Fibroblast of pulmonary artery (primary cell): ENCODE results near the gene FHIT.

Experiments
- DNase-seq: peaks from one replicate; pipeline ENCODE4 v3.0.0-alpha.2; 2010; ENCODE audit warnings: low read depth
- H3K4me3 ChIP-seq: replicated peaks from 2 replicates; pipeline ENCODE4 v1.5.1; 2011; ENCODE audit warnings: low read depth, mild to moderate bottlenecking, control low read depth, low read length, moderate library complexity
- TF ChIP-seq, protein P1 (sequence below): IDR thresholded peaks from 2 replicates; pipeline ENCODE4 v1.5.1; 2011; ENCODE audit warnings: mild to moderate bottlenecking, control low read depth, low read length, inconsistent platforms; ENCODE audit errors: missing control alignments

The FHIT gene

DNA sequence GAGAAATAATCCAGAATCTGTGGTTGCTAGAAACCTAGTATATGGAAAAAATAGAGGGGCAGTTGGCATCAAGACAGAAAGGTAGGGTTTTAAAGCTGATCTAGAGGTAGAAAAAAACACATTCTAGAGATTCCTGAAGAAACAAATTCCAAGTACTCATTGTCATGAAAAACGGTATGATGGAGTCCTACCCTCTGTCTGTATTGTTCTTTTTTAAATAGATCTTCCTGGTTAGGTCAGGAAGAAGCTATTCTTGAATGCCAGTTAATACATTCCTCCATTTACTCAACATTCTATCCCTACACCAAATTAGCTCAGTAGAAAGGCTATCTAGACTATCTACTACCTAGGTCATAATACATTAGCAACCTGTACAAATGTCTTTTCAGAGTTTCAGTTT, 364.7 kb downstream of the FHIT start:
- TF ChIP-seq, protein P1, sequence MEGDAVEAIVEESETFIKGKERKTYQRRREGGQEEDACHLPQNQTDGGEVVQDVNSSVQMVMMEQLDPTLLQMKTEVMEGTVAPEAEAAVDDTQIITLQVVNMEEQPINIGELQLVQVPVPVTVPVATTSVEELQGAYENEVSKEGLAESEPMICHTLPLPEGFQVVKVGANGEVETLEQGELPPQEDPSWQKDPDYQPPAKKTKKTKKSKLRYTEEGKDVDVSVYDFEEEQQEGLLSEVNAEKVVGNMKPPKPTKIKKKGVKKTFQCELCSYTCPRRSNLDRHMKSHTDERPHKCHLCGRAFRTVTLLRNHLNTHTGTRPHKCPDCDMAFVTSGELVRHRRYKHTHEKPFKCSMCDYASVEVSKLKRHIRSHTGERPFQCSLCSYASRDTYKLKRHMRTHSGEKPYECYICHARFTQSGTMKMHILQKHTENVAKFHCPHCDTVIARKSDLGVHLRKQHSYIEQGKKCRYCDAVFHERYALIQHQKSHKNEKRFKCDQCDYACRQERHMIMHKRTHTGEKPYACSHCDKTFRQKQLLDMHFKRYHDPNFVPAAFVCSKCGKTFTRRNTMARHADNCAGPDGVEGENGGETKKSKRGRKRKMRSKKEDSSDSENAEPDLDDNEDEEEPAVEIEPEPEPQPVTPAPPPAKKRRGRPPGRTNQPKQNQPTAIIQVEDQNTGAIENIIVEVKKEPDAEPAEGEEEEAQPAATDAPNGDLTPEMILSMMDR = no peak
- no peak for DNase-seq
- H3K4me3 ChIP-seq = no peak overlapping the region

DNA sequence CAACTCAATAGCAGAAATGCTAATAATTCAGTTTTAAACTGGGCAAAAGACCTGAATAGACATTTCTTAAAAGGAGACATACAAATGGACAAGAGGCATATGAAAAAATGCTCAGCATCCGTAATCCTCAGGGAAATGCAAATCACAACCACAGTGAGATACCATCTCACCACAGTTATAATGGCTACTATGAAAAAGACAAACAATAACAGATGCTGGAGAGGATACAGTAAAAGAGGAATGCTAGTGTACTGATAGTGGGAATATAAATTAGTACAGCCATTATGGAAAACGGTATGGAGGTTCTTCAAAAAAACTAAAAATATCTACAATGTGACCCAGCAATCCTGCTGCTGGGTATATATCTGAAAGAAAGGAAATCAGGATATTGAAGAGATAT, 367.2 kb downstream of the FHIT start:
- no peak for DNase-seq
- TF ChIP-seq, protein P1 = no peak

DNA sequence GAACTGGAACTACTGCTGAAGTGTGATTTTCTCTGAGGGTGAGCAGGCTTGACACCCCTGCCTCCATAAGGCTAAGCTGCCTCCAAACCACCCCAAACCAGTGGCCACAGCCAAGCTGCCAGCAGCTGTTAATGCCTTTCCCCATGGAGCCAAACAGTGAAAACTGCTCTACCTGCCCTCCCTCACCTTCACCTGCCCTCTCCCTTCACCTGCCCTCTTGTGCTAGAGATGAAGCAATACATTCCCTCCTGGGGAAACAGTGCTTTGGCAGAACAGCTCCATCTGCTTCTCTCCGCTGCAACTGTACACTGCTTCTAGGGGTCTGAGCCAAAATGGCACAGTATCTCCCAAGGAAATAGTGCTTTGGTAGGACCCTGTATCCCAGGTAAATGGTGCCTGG, 374.1 kb downstream of the FHIT start:
- no peak overlapping the region for H3K4me3 ChIP-seq
- TF ChIP-seq, protein P1 = no peak
- no peak for DNase-seq

More for the DNA sequence above, 367.2 kb downstream of the FHIT start:
- no peak overlapping the region for H3K4me3 ChIP-seq

DNA sequence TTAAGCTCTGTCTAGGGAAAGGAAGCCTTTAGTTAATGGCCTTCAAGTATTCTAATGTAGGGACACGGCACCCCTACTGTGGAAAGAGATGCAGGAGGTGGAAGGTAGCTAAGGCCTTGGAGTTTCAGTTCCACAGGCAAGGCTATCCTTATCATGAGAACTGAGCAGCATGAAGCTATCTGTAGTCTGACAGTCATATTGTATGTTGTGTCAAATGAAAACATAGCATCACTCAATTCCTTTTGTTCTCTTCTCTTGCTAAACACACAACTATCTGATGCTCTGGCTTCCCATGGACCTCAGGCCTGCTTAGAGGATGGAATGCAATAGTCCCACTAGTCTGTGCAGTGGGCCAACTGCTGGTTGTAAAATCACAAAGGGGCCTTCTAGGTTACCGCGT, 380.9 kb downstream of the FHIT start:
- no peak overlapping the region for H3K4me3 ChIP-seq
- TF ChIP-seq, protein P1 = no peak
- no peak for DNase-seq

DNA sequence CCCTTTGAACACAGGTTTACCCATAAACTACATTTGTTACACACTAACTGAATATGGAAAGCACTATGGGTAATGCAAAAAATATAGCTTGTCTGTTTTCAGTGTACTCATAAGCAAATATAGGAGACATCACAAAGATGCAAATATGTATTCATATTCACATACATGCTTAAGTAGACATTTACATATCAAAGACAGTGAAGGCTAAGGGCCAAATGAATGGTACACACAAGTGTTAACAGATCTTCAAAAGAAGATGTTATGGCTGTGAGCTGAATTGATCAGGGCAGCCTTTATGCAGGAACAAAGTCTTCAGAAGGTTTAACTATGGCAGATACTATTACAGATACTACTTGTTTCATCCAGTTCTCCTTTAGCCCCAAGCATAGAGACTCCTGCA, 384.1 kb downstream of the FHIT start:
- DNase-seq = no peak
- H3K4me3 ChIP-seq = no peak overlapping the region
- TF ChIP-seq, protein P1 = no peak

DNA sequence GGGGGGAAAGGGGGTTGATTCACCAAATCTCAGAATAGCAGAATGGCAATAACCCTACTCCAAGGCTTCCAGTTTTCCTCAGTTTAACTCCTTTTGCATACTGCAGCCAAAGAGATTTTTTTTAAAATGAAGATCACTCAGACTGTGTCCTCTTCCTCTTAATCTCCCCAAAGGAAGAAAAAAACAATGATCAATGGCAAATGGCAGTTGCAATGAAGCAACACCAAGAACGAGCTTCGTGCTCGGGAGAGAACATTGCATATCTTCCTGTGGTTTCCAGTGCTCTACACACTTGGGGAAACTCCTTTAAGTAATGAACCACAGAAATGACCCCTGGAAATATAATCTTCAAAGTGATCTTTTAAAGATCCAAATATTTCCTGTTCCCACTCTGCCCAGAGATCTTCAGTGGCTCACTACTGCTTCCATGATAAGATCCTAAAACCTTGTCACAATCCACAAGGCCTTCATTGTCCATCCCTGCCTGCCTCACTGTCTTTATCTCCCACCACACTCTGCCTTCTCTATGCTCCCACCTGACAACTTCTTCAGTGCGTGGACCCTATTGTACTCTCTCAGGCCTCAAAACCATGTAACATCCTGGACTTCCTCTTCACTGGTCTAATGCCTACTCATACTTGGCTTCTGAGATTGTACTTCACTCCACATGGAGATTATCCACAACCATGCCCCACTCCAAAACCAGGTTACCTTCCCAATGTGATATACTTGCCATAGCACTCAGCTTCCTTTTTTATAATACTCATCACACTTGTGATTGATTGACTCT, 394.8 kb downstream of the FHIT start:
- no peak for DNase-seq
- TF ChIP-seq, protein P1 = no peak
- H3K4me3 ChIP-seq = no peak overlapping the region

DNA sequence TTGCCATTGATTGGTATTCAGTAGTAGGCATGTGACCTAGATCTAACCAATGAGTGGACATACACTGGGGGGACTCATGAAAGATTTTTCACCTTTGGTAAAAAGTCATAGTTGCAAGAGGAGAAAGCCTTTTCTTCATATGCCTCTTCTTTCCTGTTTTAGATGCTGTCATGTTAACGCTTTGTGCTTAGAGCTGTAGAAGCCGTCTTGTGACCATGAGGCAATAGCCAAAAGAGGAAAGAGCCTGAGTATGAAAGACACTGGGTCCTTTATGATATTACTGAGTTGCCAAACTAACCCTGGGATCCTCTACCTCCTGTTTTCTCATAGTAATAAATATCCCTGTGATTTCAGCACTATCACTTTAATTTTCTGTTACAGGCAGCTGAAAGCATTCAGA, 396.0 kb downstream of the FHIT start:
- no peak overlapping the region for H3K4me3 ChIP-seq
- DNase-seq = no peak
- TF ChIP-seq, protein P1 = no peak
